Astrocyte of the spinal cord (primary cell): ENCODE data around the gene DNAJC4.

ENCODE experiments used
- DNase-seq: peaks from one replicate; pipeline ENCODE4 v3.0.0; 2011; ENCODE audit warnings: low read depth, low spot score
- H3K4me3 ChIP-seq: 2 replicates; pipeline ENCODE4 v1.5.1; 2011; ENCODE audit warnings: low read depth, mild to moderate bottlenecking, low read length, moderate library complexity
- in situ Hi-C: cut with HindIII; loops from 2 replicates; pipeline ENCODE4 v1.10.0; 2017; ENCODE audit warnings: low sequenced_read_pairs
- TF ChIP-seq, protein P1 (sequence below): IDR thresholded peaks from 2 replicates; pipeline ENCODE4 v1.5.1; 2012; ENCODE audit warnings: low read depth, mild to moderate bottlenecking, low read length, inconsistent platforms

DNAJC4 gene, protein sequence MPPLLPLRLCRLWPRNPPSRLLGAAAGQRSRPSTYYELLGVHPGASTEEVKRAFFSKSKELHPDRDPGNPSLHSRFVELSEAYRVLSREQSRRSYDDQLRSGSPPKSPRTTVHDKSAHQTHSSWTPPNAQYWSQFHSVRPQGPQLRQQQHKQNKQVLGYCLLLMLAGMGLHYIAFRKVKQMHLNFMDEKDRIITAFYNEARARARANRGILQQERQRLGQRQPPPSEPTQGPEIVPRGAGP

DNA sequence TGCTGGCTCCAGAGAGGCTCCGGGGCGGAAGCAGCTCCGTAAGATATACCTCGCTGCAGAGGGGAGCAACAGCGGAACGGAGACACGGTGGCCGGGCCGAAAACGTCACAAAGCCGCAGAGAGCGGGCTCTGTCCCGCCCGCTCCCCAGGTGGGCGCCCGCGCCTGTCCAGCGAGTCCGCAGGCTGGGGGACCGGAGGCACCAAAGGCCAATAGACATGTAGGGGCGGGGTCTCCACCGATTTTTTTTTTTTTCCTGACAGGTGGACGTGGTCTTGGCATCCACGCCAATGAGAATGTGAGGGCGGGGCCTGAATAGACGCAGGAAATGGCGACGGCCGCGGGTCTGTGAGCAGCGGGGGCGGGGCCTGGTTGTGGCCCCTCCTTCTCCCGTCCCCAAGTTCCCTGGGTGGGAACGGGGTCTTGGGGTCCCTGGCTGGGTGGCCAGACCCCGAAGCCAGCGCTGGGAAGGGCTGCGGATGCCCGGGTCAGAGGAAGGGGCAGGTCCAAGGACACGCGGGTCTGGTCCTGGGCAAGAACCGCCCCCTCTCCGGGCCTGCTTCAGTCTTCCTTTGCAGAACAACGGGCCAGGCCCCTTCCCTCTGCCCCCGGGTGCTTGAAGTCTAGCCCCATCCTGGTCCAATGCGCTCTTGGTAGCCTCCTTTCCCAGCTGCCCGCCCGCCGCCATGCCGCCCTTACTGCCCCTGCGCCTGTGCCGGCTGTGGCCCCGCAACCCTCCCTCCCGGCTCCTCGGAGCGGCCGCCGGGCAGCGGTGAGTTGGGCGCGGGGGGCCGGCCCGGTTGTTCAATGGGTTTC is at the start of gene DNAJC4:
TSS of gene DNAJC4 (plus strand) at position 378 of the 814 bp plus-strand sequence. CDS start at position 685, 307 bp downstream.
- in situ Hi-C loops: no loop called here
- TF ChIP-seq, protein P1, sequence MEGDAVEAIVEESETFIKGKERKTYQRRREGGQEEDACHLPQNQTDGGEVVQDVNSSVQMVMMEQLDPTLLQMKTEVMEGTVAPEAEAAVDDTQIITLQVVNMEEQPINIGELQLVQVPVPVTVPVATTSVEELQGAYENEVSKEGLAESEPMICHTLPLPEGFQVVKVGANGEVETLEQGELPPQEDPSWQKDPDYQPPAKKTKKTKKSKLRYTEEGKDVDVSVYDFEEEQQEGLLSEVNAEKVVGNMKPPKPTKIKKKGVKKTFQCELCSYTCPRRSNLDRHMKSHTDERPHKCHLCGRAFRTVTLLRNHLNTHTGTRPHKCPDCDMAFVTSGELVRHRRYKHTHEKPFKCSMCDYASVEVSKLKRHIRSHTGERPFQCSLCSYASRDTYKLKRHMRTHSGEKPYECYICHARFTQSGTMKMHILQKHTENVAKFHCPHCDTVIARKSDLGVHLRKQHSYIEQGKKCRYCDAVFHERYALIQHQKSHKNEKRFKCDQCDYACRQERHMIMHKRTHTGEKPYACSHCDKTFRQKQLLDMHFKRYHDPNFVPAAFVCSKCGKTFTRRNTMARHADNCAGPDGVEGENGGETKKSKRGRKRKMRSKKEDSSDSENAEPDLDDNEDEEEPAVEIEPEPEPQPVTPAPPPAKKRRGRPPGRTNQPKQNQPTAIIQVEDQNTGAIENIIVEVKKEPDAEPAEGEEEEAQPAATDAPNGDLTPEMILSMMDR: no peak
- DNase-seq: peak; percentile 91
- peak within 1 kb of the TSS; percentile 78 for H3K4me3 ChIP-seq

DNA sequence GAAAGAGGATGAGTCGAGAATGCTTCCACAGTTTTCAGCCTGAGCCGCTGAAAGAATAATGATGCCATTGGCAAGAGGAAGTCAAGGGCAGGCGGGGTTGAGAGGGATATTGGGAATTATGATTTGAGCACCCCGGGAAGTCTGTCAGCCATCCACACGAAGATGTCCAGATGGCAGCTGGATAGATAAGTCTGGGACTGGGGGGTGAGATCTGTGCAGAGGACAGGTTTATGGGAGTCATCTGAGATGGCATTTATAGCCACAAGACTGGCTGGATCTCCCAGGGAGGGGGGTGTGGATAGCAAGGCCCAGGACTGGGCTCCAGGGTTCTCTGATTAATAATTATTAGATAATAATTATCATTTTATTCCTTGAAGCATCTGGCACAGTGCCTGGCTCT is 49.5 kb upstream of the DNAJC4 start:
- DNase-seq: no peak
- TF ChIP-seq, protein P1: no peak
- in situ Hi-C loops: no loop called here
- H3K4me3 ChIP-seq: no peak overlapping the region

DNA sequence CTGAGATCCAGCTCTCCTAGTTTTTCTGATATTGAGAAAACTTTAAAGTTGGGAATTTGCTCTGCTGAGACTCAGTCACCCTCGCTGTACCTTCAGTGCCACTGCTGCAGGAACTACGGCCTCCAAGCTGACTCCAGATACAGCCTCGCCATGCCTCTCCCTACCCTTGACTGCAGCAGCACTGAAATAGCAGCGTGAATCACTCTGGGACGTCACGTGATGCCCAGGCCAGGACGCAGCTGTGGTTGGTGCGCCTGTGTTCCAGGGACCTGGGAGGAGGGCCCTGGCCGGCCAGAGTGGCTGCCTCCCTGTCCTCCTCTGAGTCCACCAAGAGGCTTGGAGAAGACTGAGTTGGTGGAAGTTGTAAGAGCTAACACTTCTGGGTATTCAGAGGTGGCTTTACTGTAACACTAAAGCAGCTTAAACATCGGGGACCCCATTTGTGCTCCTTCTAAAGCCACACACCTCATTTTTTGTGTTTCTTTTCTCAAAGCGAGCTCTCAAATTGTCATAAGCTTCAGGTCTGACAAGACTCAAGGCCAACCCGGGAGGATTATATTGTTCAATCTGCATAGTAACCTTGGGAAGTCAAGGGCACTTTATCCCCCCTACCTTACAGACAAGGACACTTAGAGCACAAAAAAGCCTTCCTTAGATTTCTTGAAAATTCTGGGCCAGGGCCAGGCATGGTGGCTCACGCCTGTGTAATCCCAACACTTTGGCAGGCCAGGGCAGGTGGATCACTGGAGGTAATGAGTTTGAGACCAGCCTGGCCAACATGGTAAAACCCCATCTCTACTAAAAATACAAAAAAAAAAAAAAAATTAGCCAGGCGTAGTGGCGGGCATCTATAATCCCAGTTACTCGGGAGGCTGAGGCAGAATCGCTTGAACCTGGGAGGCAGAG is 48.6 kb upstream of the DNAJC4 start:
- H3K4me3 ChIP-seq: no peak overlapping the region
- DNase-seq: peak; percentile 92
- in situ Hi-C loops: no loop called here
- TF ChIP-seq, protein P1: no peak

DNA sequence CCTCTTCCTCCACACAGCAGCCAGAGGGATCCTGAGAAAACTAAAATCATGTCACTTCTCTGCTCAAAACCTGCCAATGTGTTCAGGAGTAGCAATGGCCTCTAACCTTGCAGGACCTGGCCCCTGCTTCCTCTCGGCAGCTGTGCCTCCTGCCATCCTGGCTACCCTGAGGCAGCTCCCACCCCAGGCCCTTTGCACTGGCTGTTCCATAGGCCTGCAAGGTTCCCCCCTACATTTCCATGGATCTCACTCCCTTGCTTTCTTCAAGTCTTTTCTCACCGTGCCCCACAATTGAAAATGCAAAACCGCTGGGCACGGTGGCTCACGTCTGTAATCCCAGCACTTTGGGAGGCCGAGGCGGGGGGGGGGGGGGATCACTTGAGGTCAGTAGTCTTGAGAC is 46.5 kb upstream of the DNAJC4 start:
- in situ Hi-C loops: no loop called here
- no peak overlapping the region for H3K4me3 ChIP-seq
- DNase-seq: no peak
- TF ChIP-seq, protein P1: no peak

DNA sequence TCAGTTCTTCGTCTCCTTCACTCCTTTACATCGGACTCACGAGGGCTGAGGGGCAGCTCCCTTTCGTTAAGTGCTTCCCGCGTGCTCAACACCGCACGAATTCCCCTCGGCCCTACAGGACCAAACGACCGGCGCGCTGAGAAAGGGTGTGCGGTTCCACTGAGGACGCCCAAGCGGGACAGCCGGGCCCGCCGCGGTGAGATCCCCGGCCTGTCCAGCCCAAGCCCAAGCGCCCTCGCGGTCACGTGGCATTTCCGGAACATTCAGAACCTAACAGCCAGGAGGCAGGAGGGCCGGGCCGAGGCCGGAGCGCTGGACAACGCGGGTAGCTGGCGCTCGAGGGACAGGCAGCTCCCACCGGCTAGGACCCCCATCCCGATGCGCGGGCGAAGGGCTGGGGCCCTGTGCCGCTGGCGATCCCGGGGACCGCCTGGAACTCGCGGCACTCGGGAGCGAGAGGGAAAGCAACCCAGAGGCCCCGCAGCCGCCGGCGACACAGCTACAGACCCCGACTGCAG is 45.1 kb upstream of the DNAJC4 start:
- TF ChIP-seq, protein P1: no peak
- peak overlapping the region; percentile 63 for H3K4me3 ChIP-seq
- in situ Hi-C loops: no loop called here
- peak; percentile 86 for DNase-seq
